BJ (cell line): ENCODE data around the gene GCC1. TPM values are rescaled to one million over a fixed set of nuclear protein-coding genes. Genes with fewer than 3 reads are reported as not detected.

Experiments
- CTCF ChIA-PET: fragments of 350-600 bp; formaldehyde crosslinking; extraction: SDS; loops from one replicate; lab custom pipeline; 2021; ENCODE audit warnings: antibody characterized with exemption, inconsistent platforms; lab: Yijun Ruan, JAX
- POLR2A ChIA-PET: fragments of 300-600 bp; sonication (Branson Sonifier 250); formaldehyde crosslinking; extraction: SDS; loops from one replicate; lab custom pipeline; 2021; ENCODE audit warnings: antibody characterized with exemption; lab: Charles Lee
- DNase-seq: peaks from one replicate; pipeline ENCODE4 v3.0.0-alpha.2; 2011; ENCODE audit warnings: low read depth
- H3K27me3 ChIP-seq: 2 replicates; pipeline ENCODE4 v1.6.0; 2011; ENCODE audit warnings: low read length; ENCODE audit not compliant: control insufficient read depth, insufficient read depth
- H3K36me3 ChIP-seq: 2 replicates; pipeline ENCODE4 v1.5.1; 2011; ENCODE audit warnings: low read length; ENCODE audit not compliant: control insufficient read depth, insufficient read depth
- H3K4me3 ChIP-seq: 2 replicates; pipeline ENCODE4 v1.5.1; 2011; ENCODE audit warnings: low read depth, mild to moderate bottlenecking, control low read depth, low read length
- CTCF ChIP-seq: IDR thresholded peaks from 2 replicates; pipeline ENCODE4 v1.5.1; 2011; ENCODE audit warnings: low read depth, mild to moderate bottlenecking, control low read depth, inconsistent platforms, low read length, moderate library complexity; ENCODE audit not compliant: insufficient read depth
- polyA plus RNA-seq: library from polyadenylated mRNA; depleted of rRNA; stranded (reverse); fragments of >200 nt; gene quantifications from 2 replicates; pipeline ENCODE4 v1.2.3, GENCODE V29; 2011

The GCC1 gene
- polyA plus RNA-seq, 1 experiment, result 9.6 TPM

GRCh38 chr7:127618042-127618441, 32.6 kb upstream of the GCC1 start, which contains the start of gene PAX4:
TSS of gene PAX4 (minus strand) at chr7:127618142. CDS start at chr7:127615928, 2,214 bp downstream.
- no peak for TF ChIP-seq CTCF
- Histone ChIP-seq H3K36me3 (no peaks in the 10 kb centered on the region), H3K27me3 (peaks cover 52% of the 10 kb centered on the region), H3K4me3 (no peak within 1 kb of the TSS)
- DNase-seq, result no peak
- ChIA-PET CTCF (interaction anchor here (0.6 kb wide), 2 partner anchors 38 to 90 kb away, joined by 3 read pairs; no protein-coding TSS in a partner anchor), POLR2A (no interaction called here)

GRCh38 chr7:127616724-127617123, 31.3 kb upstream of the GCC1 start:
- no peak for DNase-seq
- CTCF ChIA-PET, result interaction anchor here (1.0 kb wide), 1 partner anchor 17 kb away, joined by 3 read pairs; no protein-coding TSS in a partner anchor
- no peak for TF ChIP-seq CTCF
- POLR2A ChIA-PET, result no interaction called here
- no peaks in the 10 kb centered on the region for H3K36me3 ChIP-seq
- H3K4me3 ChIP-seq, result no peak overlapping the region
- peaks cover 52% of the 10 kb centered on the region for H3K27me3 ChIP-seq

- CTCF ChIA-PET, result no interaction called here
- POLR2A ChIA-PET, result no interaction called here
- H3K27me3 ChIP-seq, result peaks cover 22% of the 10 kb centered on the region
- H3K4me3 ChIP-seq, result no peak overlapping the region
- no peaks in the 10 kb centered on the region for H3K36me3 ChIP-seq
- DNase-seq, result no peak
- TF ChIP-seq CTCF, result no peak
Observed at GRCh38 chr7:127612263-127612662, 26.9 kb upstream of the GCC1 start.

GRCh38 chr7:127609297-127609696, 23.9 kb upstream of the GCC1 start:
- no peak overlapping the region for H3K4me3 ChIP-seq
- TF ChIP-seq CTCF, result no peak
- peaks cover 4% of the 10 kb centered on the region for H3K27me3 ChIP-seq
- POLR2A ChIA-PET, result no interaction called here
- CTCF ChIA-PET, result interaction anchor here (0.6 kb wide), 1 partner anchor 573 kb away, joined by 3 read pairs; no protein-coding TSS in a partner anchor
- DNase-seq, result no peak
- H3K36me3 ChIP-seq, result no peaks in the 10 kb centered on the region

- no peak for DNase-seq
- TF ChIP-seq CTCF, result no peak
- CTCF ChIA-PET, result interaction anchor here (0.6 kb wide), 1 partner anchor 15 kb away, joined by 3 read pairs; no protein-coding TSS in a partner anchor
- POLR2A ChIA-PET, result no interaction called here
- H3K36me3 ChIP-seq, result no peaks in the 10 kb centered on the region
- H3K27me3 ChIP-seq, result peaks cover 1% of the 10 kb centered on the region
- H3K4me3 ChIP-seq, result no peak overlapping the region
Observed at GRCh38 chr7:127608446-127608845, 23.1 kb upstream of the GCC1 start.
